Measurements from ENCODE around the gene G3BP1. TPM values are rescaled to one million over a fixed set of nuclear protein-coding genes. Genes with fewer than 3 reads are reported as not detected.

G3BP1 gene
- total RNA-seq, 1 experiment from 2014 or later = 400 TPM

- Mint-ChIP-seq H3K4me3 (no peak overlapping the region), H3K27ac (no peak overlapping the region), H3K4me1 (peaks cover 16% of the 10 kb centered on the region), H3K9me3 (no peaks in the 10 kb centered on the region), H3K27me3 (ENCODE audit: low read depth) (no peaks in the 10 kb centered on the region), H3K36me3 (no peaks in the 10 kb centered on the region)
- ChIA-PET POLR2A (no interaction called here), CTCF (no interaction called here)
- no peak for ATAC-seq
- TF ChIP-seq MLX (CRISPR knock-in tag; IDR thresholded peaks at IDR 0.05) = no peak
- no peak for TF ChIP-seq ZNF121 (CRISPR knock-in tag; IDR thresholded peaks at IDR 0.05)
- no peak for TF ChIP-seq CTCF (IDR thresholded peaks at IDR 0.05)
- TF ChIP-seq TCF7 (CRISPR knock-in tag; IDR thresholded peaks at IDR 0.05; ENCODE audit: low read depth) = no peak
- TF ChIP-seq ZNF317 (CRISPR knock-in tag; IDR thresholded peaks at IDR 0.05; ENCODE audit: borderline replicate concordance, low read depth) = no peak
- TF ChIP-seq NR1H2 (CRISPR knock-in tag; IDR thresholded peaks at IDR 0.05) = no peak
- no peak for TF ChIP-seq HMGXB4 (CRISPR knock-in tag; IDR thresholded peaks at IDR 0.05)
- DNase-seq (ENCODE audit: low spot score) = no peak
These were observed 49.1 kb downstream of the G3BP1 start for GRCh38 chr5:151820903-151821302.

- Mint-ChIP-seq H3K4me1 (peaks cover 7% of the 10 kb centered on the region), H3K27ac (no peak overlapping the region), H3K27me3 (ENCODE audit: low read depth) (no peaks in the 10 kb centered on the region), H3K9me3 (no peaks in the 10 kb centered on the region), H3K36me3 (peaks cover 5% of the 10 kb centered on the region), H3K4me3 (no peak overlapping the region)
- ATAC-seq (no peak), DNase-seq (ENCODE audit: low spot score) (no peak)
- ChIA-PET CTCF (no interaction called here), POLR2A (no interaction called here)
- TF ChIP-seq TCF7 (CRISPR knock-in tag; IDR thresholded peaks at IDR 0.05; ENCODE audit: low read depth) (no peak), NFATC4 (CRISPR knock-in tag; IDR thresholded peaks at IDR 0.05) (no peak), ZNF425 (CRISPR knock-in tag; conservative IDR thresholded peaks at IDR 0.05) (no peak), CREM (CRISPR knock-in tag; IDR thresholded peaks at IDR 0.05) (no peak), NR2C2 (CRISPR knock-in tag; IDR thresholded peaks at IDR 0.05) (no peak), FOXK1 (CRISPR knock-in tag; IDR thresholded peaks at IDR 0.05) (no peak), JAZF1 (CRISPR knock-in tag; IDR thresholded peaks at IDR 0.05) (no peak), ZNF317 (CRISPR knock-in tag; IDR thresholded peaks at IDR 0.05; ENCODE audit: borderline replicate concordance, low read depth) (no peak), ZNF138 (CRISPR knock-in tag; conservative IDR thresholded peaks at IDR 0.05) (no peak), AR (CRISPR knock-in tag; IDR thresholded peaks at IDR 0.05) (no peak), ELF4 (CRISPR knock-in tag; IDR thresholded peaks at IDR 0.05; ENCODE audit: low read depth) (no peak), PRRX2 (CRISPR knock-in tag; IDR thresholded peaks at IDR 0.05) (no peak), SMAD3 (CRISPR knock-in tag; IDR thresholded peaks at IDR 0.05; ENCODE audit: borderline replicate concordance) (no peak), GTF2I (CRISPR knock-in tag; conservative IDR thresholded peaks at IDR 0.05) (no peak)
These were observed 50.4 kb downstream of the G3BP1 start for GRCh38 chr5:151822141-151822540.

Data from WTC11 (cell line).